HL-60 (cell line): ENCODE data around the gene GUCA1A.

Experiments
- POLR2AphosphoS5 ChIP-seq: IDR thresholded peaks from 2 replicates; pipeline ENCODE4 v1.6.1; 2012; ENCODE audit warnings: low read depth
- TF ChIP-seq, protein P1 (sequence below): IDR thresholded peaks from one replicate; pipeline ENCODE4 v1.5.1; 2011; ENCODE audit warnings: low read length, control low read depth, inconsistent platforms; ENCODE audit not compliant: insufficient read depth
- TF ChIP-seq, protein P2 (sequence below): IDR thresholded peaks from 2 replicates; pipeline ENCODE4 v1.6.1; 2012; ENCODE audit warnings: low read depth; ENCODE audit not compliant: insufficient replicate concordance

- no peak for TF ChIP-seq POLR2AphosphoS5
- TF ChIP-seq, protein P1, sequence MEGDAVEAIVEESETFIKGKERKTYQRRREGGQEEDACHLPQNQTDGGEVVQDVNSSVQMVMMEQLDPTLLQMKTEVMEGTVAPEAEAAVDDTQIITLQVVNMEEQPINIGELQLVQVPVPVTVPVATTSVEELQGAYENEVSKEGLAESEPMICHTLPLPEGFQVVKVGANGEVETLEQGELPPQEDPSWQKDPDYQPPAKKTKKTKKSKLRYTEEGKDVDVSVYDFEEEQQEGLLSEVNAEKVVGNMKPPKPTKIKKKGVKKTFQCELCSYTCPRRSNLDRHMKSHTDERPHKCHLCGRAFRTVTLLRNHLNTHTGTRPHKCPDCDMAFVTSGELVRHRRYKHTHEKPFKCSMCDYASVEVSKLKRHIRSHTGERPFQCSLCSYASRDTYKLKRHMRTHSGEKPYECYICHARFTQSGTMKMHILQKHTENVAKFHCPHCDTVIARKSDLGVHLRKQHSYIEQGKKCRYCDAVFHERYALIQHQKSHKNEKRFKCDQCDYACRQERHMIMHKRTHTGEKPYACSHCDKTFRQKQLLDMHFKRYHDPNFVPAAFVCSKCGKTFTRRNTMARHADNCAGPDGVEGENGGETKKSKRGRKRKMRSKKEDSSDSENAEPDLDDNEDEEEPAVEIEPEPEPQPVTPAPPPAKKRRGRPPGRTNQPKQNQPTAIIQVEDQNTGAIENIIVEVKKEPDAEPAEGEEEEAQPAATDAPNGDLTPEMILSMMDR: no peak
- TF ChIP-seq, protein P2, sequence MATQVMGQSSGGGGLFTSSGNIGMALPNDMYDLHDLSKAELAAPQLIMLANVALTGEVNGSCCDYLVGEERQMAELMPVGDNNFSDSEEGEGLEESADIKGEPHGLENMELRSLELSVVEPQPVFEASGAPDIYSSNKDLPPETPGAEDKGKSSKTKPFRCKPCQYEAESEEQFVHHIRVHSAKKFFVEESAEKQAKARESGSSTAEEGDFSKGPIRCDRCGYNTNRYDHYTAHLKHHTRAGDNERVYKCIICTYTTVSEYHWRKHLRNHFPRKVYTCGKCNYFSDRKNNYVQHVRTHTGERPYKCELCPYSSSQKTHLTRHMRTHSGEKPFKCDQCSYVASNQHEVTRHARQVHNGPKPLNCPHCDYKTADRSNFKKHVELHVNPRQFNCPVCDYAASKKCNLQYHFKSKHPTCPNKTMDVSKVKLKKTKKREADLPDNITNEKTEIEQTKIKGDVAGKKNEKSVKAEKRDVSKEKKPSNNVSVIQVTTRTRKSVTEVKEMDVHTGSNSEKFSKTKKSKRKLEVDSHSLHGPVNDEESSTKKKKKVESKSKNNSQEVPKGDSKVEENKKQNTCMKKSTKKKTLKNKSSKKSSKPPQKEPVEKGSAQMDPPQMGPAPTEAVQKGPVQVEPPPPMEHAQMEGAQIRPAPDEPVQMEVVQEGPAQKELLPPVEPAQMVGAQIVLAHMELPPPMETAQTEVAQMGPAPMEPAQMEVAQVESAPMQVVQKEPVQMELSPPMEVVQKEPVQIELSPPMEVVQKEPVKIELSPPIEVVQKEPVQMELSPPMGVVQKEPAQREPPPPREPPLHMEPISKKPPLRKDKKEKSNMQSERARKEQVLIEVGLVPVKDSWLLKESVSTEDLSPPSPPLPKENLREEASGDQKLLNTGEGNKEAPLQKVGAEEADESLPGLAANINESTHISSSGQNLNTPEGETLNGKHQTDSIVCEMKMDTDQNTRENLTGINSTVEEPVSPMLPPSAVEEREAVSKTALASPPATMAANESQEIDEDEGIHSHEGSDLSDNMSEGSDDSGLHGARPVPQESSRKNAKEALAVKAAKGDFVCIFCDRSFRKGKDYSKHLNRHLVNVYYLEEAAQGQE: no peak
Measured at GRCh38 chr6:42129360-42129676, 43.8 kb upstream of the GUCA1A start.
